ENCODE data around the gene RRH.
"Not testable (repeated sequence)": the region's sequence is repeated elsewhere in the genome, so short reads cannot be mapped to it uniquely, and the experiment has no call there.

RRH gene, protein sequence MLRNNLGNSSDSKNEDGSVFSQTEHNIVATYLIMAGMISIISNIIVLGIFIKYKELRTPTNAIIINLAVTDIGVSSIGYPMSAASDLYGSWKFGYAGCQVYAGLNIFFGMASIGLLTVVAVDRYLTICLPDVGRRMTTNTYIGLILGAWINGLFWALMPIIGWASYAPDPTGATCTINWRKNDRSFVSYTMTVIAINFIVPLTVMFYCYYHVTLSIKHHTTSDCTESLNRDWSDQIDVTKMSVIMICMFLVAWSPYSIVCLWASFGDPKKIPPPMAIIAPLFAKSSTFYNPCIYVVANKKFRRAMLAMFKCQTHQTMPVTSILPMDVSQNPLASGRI

DNA sequence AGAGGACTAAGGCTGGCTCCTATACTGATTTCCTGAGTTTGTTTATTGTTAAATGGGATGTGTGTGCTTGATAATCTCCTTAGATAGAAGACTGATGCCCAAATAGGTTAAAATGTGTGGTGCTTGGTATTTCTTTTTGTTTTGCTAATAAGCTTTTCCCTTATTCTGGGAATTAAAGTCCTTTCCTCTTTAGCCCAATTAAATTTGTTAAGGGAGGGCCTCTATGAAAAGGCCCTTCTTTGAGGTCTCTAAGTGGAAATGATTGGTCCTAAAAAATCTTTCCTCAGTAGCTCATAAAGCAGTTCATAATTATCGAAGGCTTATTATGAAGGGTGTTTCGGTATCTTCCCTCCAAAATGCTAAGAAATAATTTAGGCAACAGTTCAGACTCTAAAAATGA, at the start of gene RRH:
Gene RRH, plus strand, starts transcription at position 301 of the 400 bp plus-strand sequence. Its CDS starts 56 bp downstream, at position 357.
- DNase-seq = no peak

DNA sequence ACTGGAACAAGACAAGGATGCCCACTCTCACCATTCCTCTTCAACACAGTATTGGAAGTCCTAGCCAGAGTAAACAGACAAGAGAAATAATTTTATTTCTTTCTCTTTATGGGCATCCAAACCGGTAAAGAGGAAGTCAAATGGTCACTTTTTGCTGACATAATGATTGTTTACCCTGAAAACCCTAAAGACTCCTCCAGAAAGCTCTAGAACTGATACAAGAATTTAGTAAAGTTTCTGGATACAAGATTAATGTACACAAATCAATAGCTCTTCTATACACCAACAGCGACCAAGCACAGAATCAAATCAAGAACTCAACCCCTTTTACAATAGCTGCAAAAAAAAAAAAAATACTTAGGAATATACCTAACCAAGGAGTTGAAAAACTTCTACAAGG, 45.7 kb upstream of the RRH start:
- not testable (repeated sequence) for DNase-seq

DNA sequence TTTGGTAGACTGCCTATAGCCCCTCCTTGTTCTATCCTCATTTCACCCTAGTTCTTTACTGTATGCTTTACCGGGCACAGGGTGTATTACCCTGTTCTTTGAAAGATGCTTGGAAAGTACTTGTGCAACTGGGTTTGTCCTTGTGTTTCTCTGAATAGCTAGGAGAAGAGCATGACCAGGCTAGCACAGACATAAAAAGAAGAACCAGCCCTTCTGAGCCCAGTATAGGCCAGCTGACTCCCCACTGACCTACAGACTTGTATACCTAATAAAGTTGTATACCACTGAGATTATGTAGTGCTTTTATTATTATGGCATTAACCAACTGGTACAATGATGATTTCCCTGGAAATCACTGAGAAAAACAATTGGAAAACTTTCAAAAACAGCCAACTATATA, 40.9 kb upstream of the RRH start:
- DNase-seq = no peak

DNA sequence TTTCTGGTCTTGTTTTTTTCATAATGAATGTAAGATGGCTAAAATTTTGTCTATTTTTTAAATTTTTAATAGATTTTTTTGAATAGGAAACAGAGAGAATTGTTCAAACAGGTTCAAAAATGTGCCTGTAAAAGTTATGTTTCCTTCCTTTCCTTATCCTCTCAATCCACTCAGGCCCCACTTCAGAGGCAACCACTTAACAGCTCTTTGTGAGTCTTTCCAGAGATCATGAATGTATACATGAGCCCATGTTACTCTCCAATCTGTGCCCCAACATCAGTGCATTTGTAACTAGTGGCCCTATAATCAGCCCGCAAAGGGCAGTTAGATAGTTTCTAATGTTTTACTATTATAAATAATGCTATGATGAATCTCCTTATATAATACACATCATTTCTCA, 40.0 kb upstream of the RRH start:
- no peak for DNase-seq

DNA sequence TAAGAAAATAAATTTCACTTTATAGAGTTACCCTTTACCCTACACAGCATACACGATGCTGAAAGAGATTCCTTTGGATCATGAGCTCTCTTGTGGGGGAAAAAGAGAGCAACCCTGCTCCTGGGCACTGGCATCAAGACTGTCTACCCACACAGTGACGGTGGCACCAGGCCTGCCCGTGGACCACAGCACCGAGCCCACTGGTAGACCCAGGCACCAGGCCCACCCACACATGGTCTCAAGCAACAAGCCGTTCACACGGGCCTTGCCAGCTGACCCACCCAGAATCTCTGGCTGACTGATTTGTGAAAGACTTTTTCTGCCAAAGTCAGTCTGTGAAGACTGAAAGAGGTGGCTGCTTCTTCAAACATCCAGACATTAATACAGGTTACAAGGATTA, 32.7 kb upstream of the RRH start:
- DNase-seq = no peak

DNA sequence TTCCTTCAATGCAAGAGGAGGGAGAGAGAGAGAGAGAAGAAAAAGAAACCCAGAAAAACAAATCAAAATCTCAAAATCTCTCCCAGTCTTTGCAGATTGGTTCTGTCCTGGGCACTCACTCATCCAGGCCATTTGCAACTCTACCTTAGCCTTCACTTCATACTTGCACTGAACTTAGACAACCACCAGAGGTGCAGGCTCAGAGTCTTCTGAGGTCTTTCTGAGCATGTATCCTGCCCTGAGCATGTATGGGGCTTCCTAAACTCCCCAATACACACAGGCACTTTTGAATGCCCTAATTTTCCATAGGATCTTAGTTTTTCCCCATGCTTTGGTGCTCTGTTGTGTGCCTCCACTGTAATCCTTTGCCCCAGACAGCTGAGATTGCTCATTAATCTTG, 28.9 kb upstream of the RRH start:
- DNase-seq = no peak

DNA sequence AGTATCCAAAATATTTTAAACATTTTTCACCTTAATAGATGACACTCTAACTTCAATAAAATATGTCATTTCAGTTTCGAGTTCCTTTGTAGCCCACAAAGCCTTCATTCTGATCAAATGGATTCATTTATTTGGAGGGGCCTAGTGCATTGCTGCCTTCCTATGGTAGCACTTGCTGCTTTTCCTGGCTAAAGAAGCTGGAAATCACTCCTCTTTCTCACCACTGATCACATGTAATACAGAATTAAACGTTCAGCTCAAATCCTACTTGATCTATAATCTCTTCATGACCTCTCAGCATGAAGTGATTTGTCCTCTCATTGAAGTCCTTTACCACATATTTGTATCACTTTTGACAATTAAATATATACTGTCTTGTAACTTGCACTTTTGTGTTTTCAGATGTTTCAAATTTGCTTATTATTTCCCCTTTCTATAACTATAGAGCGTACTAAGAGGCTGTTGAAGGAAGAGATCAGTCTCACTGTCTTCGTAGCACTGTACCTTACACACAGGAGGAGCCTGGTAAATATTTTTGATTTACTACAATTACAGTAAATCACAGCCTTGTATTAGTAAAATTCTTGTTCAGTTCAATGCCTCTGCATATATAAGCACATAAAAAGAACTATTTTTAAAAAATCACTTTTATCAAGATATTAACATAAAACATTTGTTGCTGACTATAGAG, 26.5 kb upstream of the RRH start:
- DNase-seq = no peak

DNA sequence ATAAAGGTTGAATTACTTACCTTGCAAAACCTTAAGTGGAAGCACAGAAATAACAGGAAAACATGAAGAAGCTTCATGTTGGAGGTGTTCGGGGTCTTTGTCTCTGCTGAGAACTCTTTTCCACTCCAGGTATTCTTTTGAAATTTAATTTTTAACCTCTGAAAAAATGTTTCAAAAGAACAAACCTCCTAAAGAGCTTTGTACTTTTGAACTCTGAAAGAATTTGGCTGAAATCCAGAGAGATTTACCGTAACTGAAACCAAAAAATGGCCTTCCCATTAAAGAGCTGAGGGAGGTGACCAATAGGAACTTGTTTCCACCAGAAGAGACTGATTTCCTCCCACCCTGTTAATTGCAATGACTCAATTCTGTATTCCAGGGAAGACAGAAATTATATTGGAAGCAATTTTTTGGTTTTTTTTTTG, 25.9 kb upstream of the RRH start, which contains the start of gene CFI:
Gene CFI, minus strand, starts transcription at position 105 of the 425 bp plus-strand sequence. Its CDS starts 28 bp downstream, at position 77.
- DNase-seq = no peak

DNA sequence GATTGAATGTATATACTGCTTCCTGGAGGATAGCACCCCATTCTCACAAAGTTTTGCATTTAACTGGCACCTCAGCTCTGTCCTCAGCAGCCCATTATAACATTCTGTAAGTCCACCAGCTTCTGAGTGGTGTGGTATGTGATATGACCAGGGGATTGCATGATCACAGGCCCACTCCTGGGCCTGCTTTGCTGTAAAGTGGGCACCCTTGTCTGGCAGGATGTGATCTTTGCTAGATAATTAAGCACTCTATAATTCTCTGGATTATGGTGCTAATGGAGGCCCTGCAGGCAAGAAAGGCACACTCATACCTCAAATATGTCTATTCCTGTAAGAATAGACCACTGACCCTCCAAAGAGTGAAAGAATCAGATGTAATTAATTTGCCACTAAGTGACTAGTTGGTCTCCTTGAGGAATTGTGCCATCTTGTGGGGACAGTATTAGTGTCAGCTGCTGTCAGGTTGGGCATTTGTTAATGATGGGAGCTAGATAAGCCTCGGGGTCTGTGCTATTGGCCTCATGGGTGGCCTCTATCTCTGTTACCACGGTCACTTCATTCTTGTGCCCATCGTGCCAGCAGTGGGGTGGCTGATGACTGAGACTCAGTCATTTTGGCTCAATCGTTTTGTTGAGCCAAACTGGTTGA, 23.7 kb upstream of the RRH start:
- DNase-seq = no peak

DNA sequence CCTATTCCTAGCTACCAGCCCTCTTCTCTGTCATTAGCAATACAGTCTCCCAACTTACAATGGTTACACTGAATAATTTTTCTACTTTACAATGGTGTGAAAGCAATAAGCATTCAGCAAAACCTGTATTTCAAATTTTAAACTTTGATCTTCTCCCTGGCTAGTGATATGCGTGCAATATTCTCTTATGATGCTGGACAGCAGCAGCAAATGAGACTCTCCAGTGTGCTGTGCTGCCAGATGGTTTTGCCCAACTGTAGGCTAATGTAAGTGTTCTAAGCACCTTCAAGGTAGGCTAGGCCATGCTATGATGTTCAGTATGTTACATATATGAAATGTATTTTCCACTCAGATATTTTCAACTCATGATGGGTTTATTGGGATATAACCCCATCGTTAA, 18.1 kb upstream of the RRH start:
- no peak for DNase-seq

DNA sequence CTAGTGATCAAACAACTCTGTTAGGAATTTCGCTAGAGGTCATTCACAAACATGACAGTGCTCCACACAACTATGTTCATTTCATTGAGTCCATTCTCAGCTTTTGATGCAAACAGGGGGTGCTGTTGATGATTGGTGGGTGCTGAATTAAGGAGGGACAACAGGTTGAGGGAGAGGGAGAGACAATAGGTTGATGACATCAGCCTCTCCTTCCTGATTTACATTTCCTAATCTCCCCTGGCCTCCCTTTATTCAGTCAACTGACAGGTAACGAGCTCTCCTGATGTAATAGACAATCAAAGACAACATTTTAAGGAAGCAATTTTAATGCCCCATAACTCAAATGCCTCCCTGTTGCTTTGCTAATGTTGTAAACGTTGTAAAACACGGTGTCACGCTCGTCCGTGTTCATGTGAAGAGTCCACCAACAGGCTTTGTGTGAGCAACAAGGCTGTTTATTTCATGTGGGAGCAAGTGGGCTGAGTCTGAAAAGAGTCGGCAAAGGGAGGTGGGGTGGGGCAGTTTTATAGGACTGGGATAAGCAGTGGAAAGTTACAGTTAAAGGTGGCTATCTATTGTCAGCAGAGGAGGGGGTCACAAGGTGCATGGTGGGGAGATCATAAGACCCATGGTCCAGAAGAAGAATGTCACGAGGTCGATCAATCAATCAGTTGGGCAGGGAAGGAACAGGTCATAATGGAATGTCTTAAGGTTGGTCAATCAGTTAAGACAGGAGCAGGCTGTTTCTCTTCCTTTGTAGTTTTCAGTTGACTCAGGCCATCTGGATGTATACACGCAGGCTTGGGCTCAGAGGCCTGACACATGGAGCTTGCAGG, 17.0 kb upstream of the RRH start:
- DNase-seq = no peak

DNA sequence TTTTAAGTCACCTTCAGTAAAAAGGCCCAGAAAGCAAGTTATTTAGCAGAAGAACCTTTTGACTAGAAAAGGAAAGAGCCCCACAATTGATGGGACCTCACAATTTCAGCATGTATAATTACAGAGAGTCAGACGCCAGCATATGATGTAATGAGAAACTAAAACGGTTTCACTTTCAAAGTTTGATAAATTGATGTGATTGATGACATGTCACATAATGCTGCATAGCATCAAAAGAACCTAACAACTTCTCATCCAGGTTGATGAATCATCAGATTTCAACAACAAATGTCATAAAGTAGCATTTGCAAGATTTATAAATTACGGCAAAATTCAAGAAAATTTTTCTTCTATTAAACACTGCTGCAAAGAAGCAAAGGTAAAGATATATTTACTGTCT, 16.1 kb upstream of the RRH start:
- DNase-seq = no peak

DNA sequence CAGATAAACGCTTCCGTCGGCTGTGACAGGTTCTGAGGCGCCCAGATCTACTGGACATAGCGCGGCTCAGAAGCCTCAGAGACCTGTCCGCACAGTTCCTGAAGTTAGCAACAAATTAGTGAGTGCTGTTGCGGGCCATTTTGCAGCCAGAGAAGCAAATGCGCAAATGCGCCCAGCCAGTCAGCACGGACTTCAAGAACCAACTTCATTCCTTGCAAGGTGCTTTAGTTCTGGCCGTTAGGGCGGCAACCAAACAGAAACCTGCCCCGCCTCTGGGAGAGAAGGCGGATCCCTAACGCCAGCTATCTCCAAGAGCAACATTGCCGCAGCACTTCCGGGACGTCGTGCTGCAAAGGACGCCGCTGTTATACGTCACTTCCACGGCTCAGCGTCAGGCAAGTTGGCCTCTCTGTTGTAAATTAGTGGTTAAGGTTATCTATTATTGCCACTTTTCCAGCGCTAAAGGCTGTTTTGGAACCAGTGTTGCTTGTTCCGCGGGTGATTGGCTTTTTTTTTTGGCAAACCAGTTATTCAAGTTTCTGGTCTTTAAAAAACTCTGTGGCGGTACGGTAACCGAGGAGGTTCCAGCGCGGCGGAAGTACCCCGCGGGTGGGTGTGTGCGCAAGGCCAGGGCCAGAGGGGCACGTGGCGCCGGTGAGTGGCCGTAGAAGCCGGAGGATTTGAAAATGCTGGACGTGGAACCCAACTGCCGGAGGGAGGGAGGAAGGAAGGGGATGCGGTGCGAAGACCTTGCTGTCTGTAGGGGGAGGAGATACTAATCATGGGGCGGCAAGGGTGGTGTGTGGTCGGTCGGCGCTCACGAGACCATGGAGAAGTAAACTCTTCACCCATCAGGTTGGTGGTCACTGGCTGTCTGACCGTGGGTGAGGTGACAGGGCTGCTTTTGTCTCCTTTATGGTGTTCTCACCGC, 12.4 kb upstream of the RRH start, which contains the start of gene GAR1:
Gene GAR1, plus strand, starts transcription at position 612 of the 931 bp plus-strand sequence. CDS start 403 bp downstream, outside the sequence.
- DNase-seq = peak; percentile 78

DNA sequence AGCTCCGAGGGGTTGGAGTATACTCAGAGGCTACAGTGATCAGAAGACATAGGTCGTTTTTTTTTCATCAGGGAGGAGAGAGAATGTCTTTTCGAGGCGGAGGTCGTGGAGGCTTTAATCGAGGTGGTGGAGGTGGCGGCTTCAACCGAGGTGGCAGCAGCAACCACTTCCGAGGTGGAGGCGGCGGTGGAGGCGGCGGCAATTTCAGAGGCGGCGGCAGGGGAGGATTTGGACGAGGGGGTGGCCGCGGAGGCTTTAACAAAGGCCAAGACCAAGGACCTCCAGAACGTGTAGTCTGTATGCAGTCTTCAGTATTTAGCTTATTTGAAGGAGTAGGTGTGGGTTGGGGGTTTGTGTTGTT, 11.7 kb upstream of the RRH start:
- DNase-seq = no peak

DNA sequence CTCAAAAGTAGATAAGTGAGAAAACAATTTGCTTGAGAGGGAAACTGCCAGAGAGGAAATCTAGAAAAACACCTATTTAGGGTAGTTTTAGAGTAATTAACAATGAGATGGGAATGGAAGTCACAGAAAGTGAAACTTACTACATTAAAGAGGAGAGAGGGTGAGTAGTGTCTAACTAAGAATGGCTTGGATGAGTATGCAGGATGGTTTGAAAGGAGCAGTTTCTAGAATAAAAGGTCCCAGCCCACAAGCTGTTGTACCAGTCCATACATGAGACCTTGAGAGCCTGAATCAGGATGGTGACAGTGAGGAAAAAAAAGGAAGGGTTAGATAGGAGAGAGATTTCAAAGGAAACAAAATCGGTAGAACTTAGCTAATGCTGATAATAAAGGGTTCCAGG, 10.9 kb upstream of the RRH start:
- DNase-seq = no peak

DNA sequence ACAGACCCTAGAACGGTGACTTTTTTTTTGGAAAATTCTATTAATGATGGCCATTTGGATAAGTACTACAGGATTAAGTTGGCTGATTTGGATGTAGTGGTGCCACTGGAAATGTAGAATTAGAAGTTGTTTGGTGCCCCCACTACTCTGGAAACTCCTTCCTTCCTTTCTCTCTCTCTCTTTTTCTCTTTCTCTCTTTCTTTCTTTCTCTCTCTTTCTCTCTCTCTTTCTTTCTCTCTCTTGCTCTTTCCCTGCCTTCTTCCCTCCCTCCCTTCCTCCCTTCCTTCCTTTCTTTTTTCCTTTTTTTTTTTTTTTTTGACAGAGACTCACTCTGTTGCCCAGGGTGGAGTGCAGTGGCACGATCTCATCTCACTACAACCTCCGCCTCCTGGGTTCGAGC, 9.5 kb upstream of the RRH start:
- no peak for DNase-seq

DNA sequence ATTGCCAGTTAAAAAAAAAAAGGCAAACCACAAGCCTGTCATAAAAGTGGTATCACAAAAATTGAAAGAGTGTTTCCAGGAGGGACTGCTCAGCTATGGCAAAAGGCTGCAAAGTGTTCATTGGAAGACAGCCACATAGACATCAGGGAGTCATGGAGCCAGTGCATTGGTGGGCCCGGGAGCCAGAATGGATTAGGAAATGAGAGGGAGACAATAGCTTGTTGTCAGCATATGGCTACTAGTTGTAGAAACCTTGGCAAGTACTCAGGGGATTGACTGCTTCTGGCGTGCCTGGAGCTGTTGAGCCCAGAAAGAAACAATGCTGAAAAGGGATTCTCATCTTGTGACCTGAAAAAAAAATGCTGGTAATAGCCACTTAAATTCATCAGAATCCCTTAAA, 7.2 kb upstream of the RRH start:
- DNase-seq = no peak

DNA sequence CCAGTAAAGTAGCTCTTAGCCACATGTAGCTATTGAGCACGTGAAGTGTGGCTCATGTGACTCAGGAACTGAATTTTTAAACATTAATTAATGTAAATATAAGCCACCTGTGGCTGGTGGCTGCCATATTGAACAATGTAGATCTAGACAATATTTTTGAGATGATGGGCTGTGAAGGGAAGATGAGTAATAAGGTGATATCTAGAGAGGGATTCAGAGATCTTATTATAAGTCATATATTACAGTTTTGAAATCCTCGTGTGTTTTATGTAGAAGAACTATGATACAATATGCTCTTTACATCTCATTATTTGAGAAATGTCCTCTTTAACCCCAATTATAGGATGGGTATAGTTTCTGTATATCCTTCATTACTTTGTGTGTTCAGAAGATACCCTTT, 6.6 kb upstream of the RRH start:
- DNase-seq = no peak

DNA sequence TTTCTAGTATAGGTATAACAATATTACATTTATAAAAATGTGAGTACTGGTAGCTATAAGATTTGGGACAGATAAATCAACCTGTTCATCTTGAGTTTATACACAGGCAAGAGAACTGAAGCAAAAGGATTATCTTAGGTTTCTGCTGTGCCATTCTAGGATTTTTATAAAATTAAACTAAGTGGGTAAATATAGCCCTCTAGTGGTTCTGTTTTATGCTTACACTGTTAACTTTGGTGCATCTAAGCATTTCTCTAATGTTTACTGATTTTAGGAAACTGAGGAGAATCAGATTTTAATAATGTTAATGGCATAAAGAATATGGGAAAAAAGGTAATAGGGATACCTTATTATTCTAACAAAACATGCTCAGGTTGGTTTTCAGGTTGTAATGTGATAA, 1.1 kb upstream of the RRH start:
- DNase-seq = no peak

DNA sequence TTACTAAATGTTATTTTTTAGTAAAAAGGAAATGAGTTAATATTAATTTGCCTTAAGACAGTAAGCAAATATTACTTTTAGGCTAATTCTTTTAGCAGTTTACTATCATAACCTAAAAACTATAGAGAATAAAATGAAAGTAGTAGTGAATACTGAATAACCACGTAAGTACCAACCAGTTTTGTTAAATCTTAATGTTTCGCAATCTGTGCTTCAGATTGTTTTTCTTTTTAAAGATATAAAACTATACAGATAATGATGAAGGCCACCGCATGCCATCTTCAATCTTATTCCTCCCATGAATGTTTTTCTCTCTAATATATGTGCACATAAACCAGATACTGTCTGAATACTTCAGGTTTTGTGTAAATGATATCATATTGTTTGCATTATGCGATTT, 6.0 kb downstream of the RRH start:
- DNase-seq = no peak

DNA sequence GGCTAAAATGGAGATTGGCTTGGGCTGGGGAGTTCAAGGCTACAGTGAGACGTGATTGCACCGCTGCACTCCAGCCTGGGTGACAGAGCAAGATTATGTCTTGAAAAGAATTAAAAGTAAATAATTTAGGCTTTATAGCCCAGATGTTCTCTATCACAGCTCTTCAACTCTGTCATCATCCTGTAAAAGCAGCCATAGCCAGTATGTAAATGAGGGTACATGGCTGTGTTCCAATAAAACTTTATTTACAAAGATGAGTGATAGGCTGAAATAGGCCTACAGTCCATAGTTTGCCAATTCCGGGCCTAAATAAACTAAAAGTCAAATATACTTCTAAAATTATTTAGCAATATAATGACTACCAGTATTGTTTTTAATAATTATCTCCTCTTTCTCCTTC, 9.2 kb downstream of the RRH start:
- DNase-seq = no peak
